H9 (cell line): ENCODE data around the gene ZNF469. TPM values are rescaled to one million over a fixed set of nuclear protein-coding genes. Genes with fewer than 3 reads are reported as not detected.

Experiments used
- DNase-seq: peaks from one replicate; pipeline ENCODE4 v3.0.0-alpha.2; 2017
- H2AFZ ChIP-seq: one replicate; pipeline ENCODE4 v1.6.1; 2013; ENCODE audit warnings: mild to moderate bottlenecking, low read length, control low read depth, moderate library complexity
- H2AK5ac ChIP-seq: 2 replicates; pipeline ENCODE4 v1.6.1; 2013; ENCODE audit warnings: low read length, control low read depth, mixed read lengths; ENCODE audit not compliant: insufficient read length
- H2BK120ac ChIP-seq: one replicate; pipeline ENCODE4 v1.6.1; 2013; ENCODE audit warnings: low read depth, mild to moderate bottlenecking, low read length, control low read depth, inconsistent platforms; ENCODE audit not compliant: poor library complexity, severe bottlenecking
- H2BK12ac ChIP-seq: 2 replicates; pipeline ENCODE4 v1.6.1; 2013; ENCODE audit warnings: low read length, control low read depth, mixed read lengths, low read depth; ENCODE audit not compliant: insufficient read length
- H2BK15ac ChIP-seq: 2 replicates; pipeline ENCODE4 v1.6.1; 2013; ENCODE audit warnings: low read depth, low read length, control low read depth
- H2BK20ac ChIP-seq: one replicate; pipeline ENCODE4 v1.6.1; 2013; ENCODE audit warnings: low read depth, mild to moderate bottlenecking, low read length, control low read depth, inconsistent platforms; ENCODE audit not compliant: poor library complexity, severe bottlenecking
- H2BK5ac ChIP-seq: 2 replicates; pipeline ENCODE4 v1.6.1; 2013; ENCODE audit warnings: low read length, control low read depth, mixed read lengths; ENCODE audit not compliant: insufficient read length
- H3K14ac ChIP-seq: 2 replicates; pipeline ENCODE4 v1.6.1; 2013; ENCODE audit warnings: low read length, control low read depth; ENCODE audit not compliant: insufficient read depth
- H3K18ac ChIP-seq: 2 replicates; pipeline ENCODE4 v1.6.1; 2013; ENCODE audit warnings: low read depth, mild to moderate bottlenecking, mixed read lengths, low read length, control low read depth; ENCODE audit not compliant: insufficient read length
- H3K23ac ChIP-seq: 2 replicates; pipeline ENCODE4 v1.6.1; 2013; ENCODE audit warnings: low read length, control low read depth, mixed read lengths, low read depth; ENCODE audit not compliant: insufficient read length
- H3K23me2 ChIP-seq: 2 replicates; pipeline ENCODE4 v1.6.1; 2013; ENCODE audit warnings: low read depth, mild to moderate bottlenecking, mixed read lengths, low read length, control low read depth; ENCODE audit not compliant: insufficient read length, poor library complexity, severe bottlenecking
- H3K27ac ChIP-seq: 2 replicates; pipeline ENCODE4 v1.5.1; 2013; ENCODE audit warnings: low read length, control low read depth, mixed read lengths, low read depth; ENCODE audit not compliant: insufficient read length
- H3K27me3 ChIP-seq: 2 replicates; pipeline ENCODE4 v1.6.1; 2013; ENCODE audit warnings: low read length, control low read depth, inconsistent platforms; ENCODE audit not compliant: insufficient read depth
- H3K4ac ChIP-seq: 2 replicates; pipeline ENCODE4 v1.6.1; 2013; ENCODE audit warnings: low read depth, mild to moderate bottlenecking, control low read depth, inconsistent platforms, low read length, moderate library complexity
- H3K4me1 ChIP-seq: 2 replicates; pipeline ENCODE4 v1.6.1; 2013; ENCODE audit warnings: low read length, control low read depth, inconsistent platforms; ENCODE audit not compliant: insufficient read depth
- H3K4me2 ChIP-seq: 2 replicates; pipeline ENCODE4 v1.6.1; 2013; ENCODE audit warnings: low read length, control low read depth, mixed read lengths; ENCODE audit not compliant: insufficient read length, insufficient read depth
- H3K56ac ChIP-seq: 2 replicates; pipeline ENCODE4 v1.6.1; 2013; ENCODE audit warnings: low read depth, mild to moderate bottlenecking, mixed read lengths, low read length, control low read depth; ENCODE audit not compliant: insufficient read length
- H3K79me1 ChIP-seq: 2 replicates; pipeline ENCODE4 v1.6.1; 2013; ENCODE audit warnings: low read depth, mild to moderate bottlenecking, moderate library complexity, low read length, control low read depth, inconsistent platforms; ENCODE audit not compliant: insufficient read depth, poor library complexity, severe bottlenecking
- H3K79me2 ChIP-seq: 2 replicates; pipeline ENCODE4 v1.6.1; 2013; ENCODE audit warnings: low read length, control low read depth, inconsistent platforms; ENCODE audit not compliant: insufficient read depth
- H3K9ac ChIP-seq: 2 replicates; pipeline ENCODE4 v1.6.1; 2013; ENCODE audit warnings: low read length, control low read depth, mixed read lengths; ENCODE audit not compliant: insufficient read length; ENCODE audit errors: extremely low read depth
- H3K9me3 ChIP-seq: one replicate; pipeline ENCODE4 v1.6.1; 2013; ENCODE audit warnings: low read depth, low read length, inconsistent platforms; ENCODE audit not compliant: control insufficient read depth
- H3T11ph ChIP-seq: one replicate; pipeline ENCODE4 v1.6.1; 2013; ENCODE audit warnings: mild to moderate bottlenecking, low read length, control low read depth, inconsistent platforms
- H4K20me1 ChIP-seq: one replicate; pipeline ENCODE4 v1.6.1; 2013; ENCODE audit not compliant: control insufficient read depth, insufficient read length, insufficient read depth
- H4K5ac ChIP-seq: 2 replicates; pipeline ENCODE4 v1.6.1; 2013; ENCODE audit warnings: low read depth, mild to moderate bottlenecking, mixed read lengths, low read length, control low read depth; ENCODE audit not compliant: insufficient read length
- H4K8ac ChIP-seq: replicated peaks from 2 replicates; pipeline ENCODE4 v1.6.1; 2013; ENCODE audit warnings: low read length, control low read depth, mixed read lengths, low read depth; ENCODE audit not compliant: insufficient read length
- H4K91ac ChIP-seq: 2 replicates; pipeline ENCODE4 v1.6.1; 2013; ENCODE audit warnings: low read depth, mild to moderate bottlenecking, moderate library complexity, mixed read lengths, low read length, control low read depth; ENCODE audit not compliant: insufficient read length
- H3K27ac Mint-ChIP-seq, 3 experiments: 2 replicates in 2 of 3; 3 replicates in 1 of 3; pipeline ENCODE4 v1.8.0; 2020 to 2021; ENCODE audit warnings: mixed read lengths in 3 of 3, mild to moderate bottlenecking in 1 of 3, moderate library complexity in 1 of 3
- H3K27me3 Mint-ChIP-seq: 2 replicates; pipeline ENCODE4 v1.8.0; 2021; ENCODE audit warnings: low read depth, mild to moderate bottlenecking, moderate library complexity, mixed read lengths
- H3K36me3 Mint-ChIP-seq, 3 experiments: 2 replicates in 2 of 3; 3 replicates in 1 of 3; pipeline ENCODE4 v1.8.0; 2020 to 2021; ENCODE audit warnings: low read depth in 3 of 3, mixed read lengths in 3 of 3; ENCODE audit not compliant: insufficient read depth in 1 of 3
- H3K4me1 Mint-ChIP-seq, 2 experiments: 2 replicates each; pipeline ENCODE4 v1.8.0; 2020; ENCODE audit warnings: mixed read lengths in 2 of 2
- H3K4me3 Mint-ChIP-seq, 2 experiments: 2 replicates in 1 of 2; 3 replicates in 1 of 2; pipeline ENCODE4 v1.8.0; 2020 to 2021; ENCODE audit warnings: mild to moderate bottlenecking in 2 of 2, mixed read lengths in 2 of 2, moderate library complexity in 1 of 2
- H3K9me3 Mint-ChIP-seq, 2 experiments: 2 replicates in 1 of 2; 3 replicates in 1 of 2; pipeline ENCODE4 v1.8.0; 2020; ENCODE audit warnings: mild to moderate bottlenecking in 2 of 2, mixed read lengths in 2 of 2, moderate library complexity in 1 of 2
- WGBS: extraction: QIAGEN DNeasy Blood & Tissue Kit; methylation state at CpG from one replicate; pipeline ENCODE4 v1.1.7; 2013; ENCODE audit warnings: missing lambda C conversion rate, low lambda C conversion rate, mixed read lengths; ENCODE audit not compliant: insufficient read length; ENCODE audit errors: extremely low coverage; 5-methylcytosine and 5-hydroxymethylcytosine counted together
- total RNA-seq: library from RNA; stranded (reverse); gene quantifications from 2 replicates; pipeline ENCODE4 v1.2.1, GENCODE V29; 2021
- TF ChIP-seq, protein P1 (sequence below): fragments of 200-600 bp; sonication (generic); conservative IDR thresholded peaks from 3 replicates; pipeline ENCODE4 v1.8.0; 2021; ENCODE audit warnings: antibody characterized with exemption, mild to moderate bottlenecking

Gene ZNF469
- total RNA-seq, 1 experiment from 2014 or later = 4.4 TPM

DNA sequence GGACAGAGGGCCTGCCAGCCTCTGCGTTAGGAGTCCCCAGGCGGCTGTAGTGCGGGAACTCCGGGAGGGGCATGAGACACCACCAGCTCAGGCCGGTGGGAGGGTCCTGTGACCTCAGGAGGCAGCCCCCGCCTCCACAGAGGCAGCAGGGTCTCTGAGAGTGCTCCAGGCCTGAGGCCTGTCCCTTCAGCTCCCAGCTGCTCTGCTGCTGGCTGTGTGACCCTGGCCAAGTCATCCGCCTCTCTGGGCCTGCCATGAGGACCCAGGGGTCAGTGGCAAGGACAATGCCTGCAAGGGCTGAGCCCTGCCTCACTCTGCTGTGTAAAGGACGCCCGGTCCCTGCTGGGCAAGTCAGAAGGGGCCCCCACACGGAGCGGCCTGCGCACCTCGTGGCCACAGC is 43.3 kb downstream of the ZNF469 start:
- H3K4me3 Mint-ChIP-seq = no peak overlapping the region

More for the DNA sequence above, 43.3 kb downstream of the ZNF469 start:
- no peak overlapping the region for H3K18ac ChIP-seq
- H4K20me1 ChIP-seq = no peaks in the 10 kb centered on the region
- H3K4ac ChIP-seq = no peak overlapping the region
- DNase-seq = no peak
- TF ChIP-seq, protein P1, sequence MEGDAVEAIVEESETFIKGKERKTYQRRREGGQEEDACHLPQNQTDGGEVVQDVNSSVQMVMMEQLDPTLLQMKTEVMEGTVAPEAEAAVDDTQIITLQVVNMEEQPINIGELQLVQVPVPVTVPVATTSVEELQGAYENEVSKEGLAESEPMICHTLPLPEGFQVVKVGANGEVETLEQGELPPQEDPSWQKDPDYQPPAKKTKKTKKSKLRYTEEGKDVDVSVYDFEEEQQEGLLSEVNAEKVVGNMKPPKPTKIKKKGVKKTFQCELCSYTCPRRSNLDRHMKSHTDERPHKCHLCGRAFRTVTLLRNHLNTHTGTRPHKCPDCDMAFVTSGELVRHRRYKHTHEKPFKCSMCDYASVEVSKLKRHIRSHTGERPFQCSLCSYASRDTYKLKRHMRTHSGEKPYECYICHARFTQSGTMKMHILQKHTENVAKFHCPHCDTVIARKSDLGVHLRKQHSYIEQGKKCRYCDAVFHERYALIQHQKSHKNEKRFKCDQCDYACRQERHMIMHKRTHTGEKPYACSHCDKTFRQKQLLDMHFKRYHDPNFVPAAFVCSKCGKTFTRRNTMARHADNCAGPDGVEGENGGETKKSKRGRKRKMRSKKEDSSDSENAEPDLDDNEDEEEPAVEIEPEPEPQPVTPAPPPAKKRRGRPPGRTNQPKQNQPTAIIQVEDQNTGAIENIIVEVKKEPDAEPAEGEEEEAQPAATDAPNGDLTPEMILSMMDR = no peak
- no peak overlapping the region for H2BK120ac ChIP-seq
- H3K36me3 Mint-ChIP-seq = no peaks in the 10 kb centered on the region
- WGBS = no CpG with 5 or more reads among the region's 13 CpGs
- H3K27me3 Mint-ChIP-seq = no peaks in the 10 kb centered on the region; the same call in 1 of the 2 replicates
- no peak overlapping the region for H3K27ac ChIP-seq
- no peaks in the 10 kb centered on the region for H3K79me2 ChIP-seq
- H2BK12ac ChIP-seq = no peak overlapping the region
- H3K23me2 ChIP-seq = peaks cover 2% of the 10 kb centered on the region
- no peak overlapping the region for H4K91ac ChIP-seq
- no peaks in the 10 kb centered on the region for H3K27me3 ChIP-seq
- no peak overlapping the region for H2BK15ac ChIP-seq
- no peak overlapping the region for H3T11ph ChIP-seq
- H2AFZ ChIP-seq = no peak overlapping the region
- H3K14ac ChIP-seq = no peak overlapping the region; the same call in 1 of the 2 replicates
- H3K9me3 ChIP-seq = no peaks in the 10 kb centered on the region
- H2AK5ac ChIP-seq = no peak overlapping the region
- H3K9me3 Mint-ChIP-seq = no peaks in the 10 kb centered on the region
- H3K79me1 ChIP-seq = no peaks in the 10 kb centered on the region
- H3K4me1 Mint-ChIP-seq = no peaks in the 10 kb centered on the region
- no peak overlapping the region for H4K5ac ChIP-seq
- no peak overlapping the region for H2BK20ac ChIP-seq
- no peak overlapping the region for H3K56ac ChIP-seq
- no peak overlapping the region for H4K8ac ChIP-seq
- H3K27ac Mint-ChIP-seq = no peak overlapping the region
- H3K23ac ChIP-seq = no peak overlapping the region
- no peak overlapping the region for H3K9ac ChIP-seq
- no peaks in the 10 kb centered on the region for H3K4me1 ChIP-seq
- H2BK5ac ChIP-seq = no peak overlapping the region
- H3K4me2 ChIP-seq = no peak overlapping the region
